PFSK-1 (cell line): ENCODE measurements around the gene IRAK1.

Source experiments
- FOXP2 ChIP-seq: optimal IDR thresholded peaks from 2 replicates; pipeline ENCODE3; 2011; ENCODE audit warnings: borderline replicate concordance, control low read depth, inconsistent platforms; ENCODE audit not compliant: insufficient read depth; ENCODE audit errors: extremely low read length, extremely low read depth
- POLR2AphosphoS5 ChIP-seq: IDR thresholded peaks from 2 replicates; pipeline ENCODE4 v1.6.1; 2012; ENCODE audit warnings: low read depth, mild to moderate bottlenecking, control low read depth, low read length, moderate library complexity
- SIN3A ChIP-seq: IDR thresholded peaks from 2 replicates; pipeline ENCODE4 v1.6.1; 2012; ENCODE audit warnings: mild to moderate bottlenecking, low read length, moderate library complexity, borderline replicate concordance; ENCODE audit not compliant: insufficient read depth
- TAF1 ChIP-seq: IDR thresholded peaks from 2 replicates; pipeline ENCODE4 v1.6.1; 2012; ENCODE audit warnings: low read length, control low read depth, borderline replicate concordance; ENCODE audit not compliant: insufficient read depth

GRCh38 chrX:154059231-154059630, 39.5 kb upstream of the IRAK1 start:
- no peak for TF ChIP-seq POLR2AphosphoS5
- no peak for TF ChIP-seq TAF1
- no peak for TF ChIP-seq FOXP2
- TF ChIP-seq SIN3A, result no peak
